BE2C (cell line): Measurements from ENCODE around the gene IMP4.
A peak's percentile ranks its signal among the peaks of the same experiment; 100 is the strongest.
"Not testable (repeated sequence)": the region's sequence is repeated elsewhere in the genome, so short reads cannot be mapped to it uniquely, and the experiment has no call there.

ENCODE experiments used
- DNase-seq: peaks from one replicate; pipeline ENCODE4 v3.0.0-alpha.2; 2020
- H3K27me3 ChIP-seq: fragments of 250-450 bp; sonication (Bioruptor Pico); 2 replicates; pipeline ENCODE4 v1.5.1; 2020; ENCODE audit warnings: mild to moderate bottlenecking
- H3K36me3 ChIP-seq: fragments of 250-450 bp; sonication (Bioruptor Pico); 2 replicates; pipeline ENCODE4 v1.5.1; 2020; ENCODE audit warnings: mild to moderate bottlenecking
- H3K4me1 ChIP-seq: fragments of 250-450 bp; sonication (Bioruptor Pico); 2 replicates; pipeline ENCODE4 v1.5.1; 2020
- H3K4me3 ChIP-seq: 2 replicates; pipeline ENCODE4 v1.5.1; 2011; ENCODE audit warnings: low read depth, low read length
- H3K9me3 ChIP-seq: fragments of 250-450 bp; sonication (Bioruptor Pico); 2 replicates; pipeline ENCODE4 v1.5.1; 2020
- CTCF ChIP-seq: IDR thresholded peaks from 2 replicates; pipeline ENCODE4 v1.5.1; 2012; ENCODE audit warnings: mild to moderate bottlenecking, low read depth, low read length

Gene IMP4

GRCh38 chr2:130318906-130319305 is 23.8 kb upstream of the IMP4 start:
- Histone ChIP-seq H3K4me3 (no peak overlapping the region), H3K9me3 (no peaks in the 10 kb centered on the region), H3K27me3 (no peaks in the 10 kb centered on the region), H3K4me1 (no peaks in the 10 kb centered on the region), H3K36me3 (no peaks in the 10 kb centered on the region)
- DNase-seq, result no peak
- TF ChIP-seq CTCF, result no peak

GRCh38 chr2:130319536-130319935 is 23.2 kb upstream of the IMP4 start:
- no peak for DNase-seq
- no peak for TF ChIP-seq CTCF
- Histone ChIP-seq H3K4me3 (no peak overlapping the region), H3K4me1 (no peaks in the 10 kb centered on the region), H3K27me3 (no peaks in the 10 kb centered on the region), H3K36me3 (no peaks in the 10 kb centered on the region), H3K9me3 (no peaks in the 10 kb centered on the region)

- Histone ChIP-seq H3K36me3 (no peaks in the 10 kb centered on the region), H3K27me3 (no peaks in the 10 kb centered on the region), H3K4me1 (no peaks in the 10 kb centered on the region), H3K4me3 (no peak overlapping the region), H3K9me3 (no peaks in the 10 kb centered on the region)
- no peak for TF ChIP-seq CTCF
- no peak for DNase-seq
Observed at GRCh38 chr2:130327703-130328527, 14.8 kb upstream of the IMP4 start.

GRCh38 chr2:130328710-130329109 is 14.0 kb upstream of the IMP4 start:
- Histone ChIP-seq H3K9me3 (no peaks in the 10 kb centered on the region), H3K4me1 (no peaks in the 10 kb centered on the region), H3K4me3 (no peak overlapping the region), H3K36me3 (no peaks in the 10 kb centered on the region), H3K27me3 (no peaks in the 10 kb centered on the region)
- no peak for TF ChIP-seq CTCF
- no peak for DNase-seq

- DNase-seq, result peak; percentile 78
- H3K4me3 ChIP-seq, result peak overlapping the region; percentile 46
Observed at GRCh38 chr2:130332271-130333073, 10.2 kb upstream of the IMP4 start.

GRCh38 chr2:130333253-130333652 is 9.4 kb upstream of the IMP4 start:
- not testable (repeated sequence) for H3K36me3 ChIP-seq, DNase-seq, H3K4me3 ChIP-seq, H3K9me3 ChIP-seq, H3K4me1 ChIP-seq, H3K27me3 ChIP-seq

More at GRCh38 chr2:130332271-130333073, 10.2 kb upstream of the IMP4 start:
- H3K27me3 ChIP-seq, result no peaks in the 10 kb centered on the region
- no peaks in the 10 kb centered on the region for H3K9me3 ChIP-seq
- no peaks in the 10 kb centered on the region; the same call in 1 of the 2 replicates for H3K4me1 ChIP-seq
- peak; percentile 82 for TF ChIP-seq CTCF
- H3K36me3 ChIP-seq, result no peaks in the 10 kb centered on the region
